Measurements from ENCODE around the gene STAMBPL1. TPM values are rescaled to one million over a fixed set of nuclear protein-coding genes. Genes with fewer than 3 reads are reported as not detected.

STAMBPL1 gene
- total RNA-seq, 1 experiment from 2014 or later: 25.2 TPM

GRCh38 chr10:88962336-88962735, 82.3 kb downstream of the STAMBPL1 start:
- Histone ChIP-seq H3K4me1 (ENCODE audit: control insufficient read depth, insufficient read depth, low read length) (no peaks in the 10 kb centered on the region), H3K4me3 (ENCODE audit: low read depth in 2 of 2, low read length in 2 of 2) (no peak overlapping the region), H3K27me3 (ENCODE audit: control insufficient read depth, insufficient read depth, low read length) (no peaks in the 10 kb centered on the region; the same call in 1 of the 2 replicates), H3K9me3 (ENCODE audit: control insufficient read depth, insufficient read depth, low read depth, low read length) (no peaks in the 10 kb centered on the region), H3K36me3 (ENCODE audit: control insufficient read depth, insufficient read depth, low read length) (no peaks in the 10 kb centered on the region), H3K27ac (ENCODE audit: low read length) (no peak overlapping the region)
- ChIA-PET POLR2A (no interaction called here), CTCF (no interaction called here)
- ATAC-seq (no peak), DNase-seq (ENCODE audit: low read depth, low spot score) (no peak)
- in situ Hi-C loops (cut with HindIII; ENCODE audit: low pct_unique_long_range_greater_than_20kb, low sequenced_read_pairs): no loop called here
- intact Hi-C loops (cut with micrococcal nuclease; ENCODE audit: unreplicated experiment): no loop called here
- no TSS peak for BruUV-seq (replicated peaks)
- TF ChIP-seq CTCF (IDR thresholded peaks at IDR 0.05) (no peak), REST (IDR thresholded peaks at IDR 0.05; ENCODE audit: insufficient read depth in 1 of 2, low read depth in 2 of 2, low read length in 1 of 2) (no peak), POLR2AphosphoS5 (IDR thresholded peaks at IDR 0.05; ENCODE audit: low read depth, low read length) (no peak), TCF7L2 (IDR thresholded peaks at IDR 0.05; ENCODE audit: low read depth, low read length) (no peak), SIN3A (IDR thresholded peaks at IDR 0.05; ENCODE audit: borderline replicate concordance, insufficient read depth, low read depth, low read length) (no peak)

- no peak overlapping the region for H3K27ac ChIP-seq (ENCODE audit: low read length)
- in situ Hi-C loops (cut with HindIII; ENCODE audit: low pct_unique_long_range_greater_than_20kb, low sequenced_read_pairs) (no loop called here), intact Hi-C loops (cut with micrococcal nuclease; ENCODE audit: unreplicated experiment) (no loop called here)
- ChIA-PET CTCF (no interaction called here), POLR2A (no interaction called here)
- H3K4me3 ChIP-seq (ENCODE audit: low read depth in 2 of 2, low read length in 2 of 2): no peak overlapping the region
- H3K4me1 ChIP-seq (ENCODE audit: control insufficient read depth, insufficient read depth, low read length): no peaks in the 10 kb centered on the region
- no peak for ATAC-seq
- TF ChIP-seq CTCF (IDR thresholded peaks at IDR 0.05): peak; percentile 14; the same call in 1 of the 2 replicates
- no peak for TF ChIP-seq POLR2AphosphoS5 (IDR thresholded peaks at IDR 0.05; ENCODE audit: low read depth, low read length)
- no peak for TF ChIP-seq SIN3A (IDR thresholded peaks at IDR 0.05; ENCODE audit: borderline replicate concordance, insufficient read depth, low read depth, low read length)
- no TSS peak for BruUV-seq (replicated peaks)
- H3K36me3 ChIP-seq (ENCODE audit: control insufficient read depth, insufficient read depth, low read length): no peaks in the 10 kb centered on the region
- H3K9me3 ChIP-seq (ENCODE audit: control insufficient read depth, insufficient read depth, low read depth, low read length): no peaks in the 10 kb centered on the region
- no peaks in the 10 kb centered on the region; the same call in 1 of the 2 replicates for H3K27me3 ChIP-seq (ENCODE audit: control insufficient read depth, insufficient read depth, low read length)
- DNase-seq (ENCODE audit: low read depth, low spot score): no peak
Measured at GRCh38 chr10:88963318-88963717, 83.3 kb downstream of the STAMBPL1 start.
